MM.1S (cell line): Measurements from ENCODE around the gene DCANP1.

ENCODE experiments used
- EZH2 ChIP-seq: fragments of 300-600 bp; sonication (generic); optimal IDR thresholded peaks from 2 replicates; pipeline ENCODE3; 2017; ENCODE audit warnings: low read depth, mild to moderate bottlenecking, antibody characterized with exemption, low read length, mixed read lengths
- TF ChIP-seq, protein P1 (sequence below): fragments of 300-600 bp; sonication (generic); IDR thresholded peaks from 2 replicates; pipeline ENCODE4 v1.5.1; 2016; ENCODE audit warnings: antibody characterized with exemption, low read length, mixed read lengths

- TF ChIP-seq, protein P1, sequence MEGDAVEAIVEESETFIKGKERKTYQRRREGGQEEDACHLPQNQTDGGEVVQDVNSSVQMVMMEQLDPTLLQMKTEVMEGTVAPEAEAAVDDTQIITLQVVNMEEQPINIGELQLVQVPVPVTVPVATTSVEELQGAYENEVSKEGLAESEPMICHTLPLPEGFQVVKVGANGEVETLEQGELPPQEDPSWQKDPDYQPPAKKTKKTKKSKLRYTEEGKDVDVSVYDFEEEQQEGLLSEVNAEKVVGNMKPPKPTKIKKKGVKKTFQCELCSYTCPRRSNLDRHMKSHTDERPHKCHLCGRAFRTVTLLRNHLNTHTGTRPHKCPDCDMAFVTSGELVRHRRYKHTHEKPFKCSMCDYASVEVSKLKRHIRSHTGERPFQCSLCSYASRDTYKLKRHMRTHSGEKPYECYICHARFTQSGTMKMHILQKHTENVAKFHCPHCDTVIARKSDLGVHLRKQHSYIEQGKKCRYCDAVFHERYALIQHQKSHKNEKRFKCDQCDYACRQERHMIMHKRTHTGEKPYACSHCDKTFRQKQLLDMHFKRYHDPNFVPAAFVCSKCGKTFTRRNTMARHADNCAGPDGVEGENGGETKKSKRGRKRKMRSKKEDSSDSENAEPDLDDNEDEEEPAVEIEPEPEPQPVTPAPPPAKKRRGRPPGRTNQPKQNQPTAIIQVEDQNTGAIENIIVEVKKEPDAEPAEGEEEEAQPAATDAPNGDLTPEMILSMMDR: no peak
- TF ChIP-seq EZH2: no peak
Measured at GRCh38 chr5:135398160-135398854, 48.8 kb downstream of the DCANP1 start.
